IMR-90 (cell line): ENCODE measurements around the gene EXOC4.

Source experiments
- BHLHE40 ChIP-seq: fragments of 150-350 bp; IDR thresholded peaks from 2 replicates; pipeline ENCODE4 v1.6.1; 2016; ENCODE audit warnings: mild to moderate bottlenecking, low read depth, low read length
- CEBPB ChIP-seq: IDR thresholded peaks from 2 replicates; pipeline ENCODE4 v1.6.1; 2012; ENCODE audit warnings: low read depth, low read length, improper control_type of control experiment
- MAFK ChIP-seq: IDR thresholded peaks from 2 replicates; pipeline ENCODE4 v1.6.1; 2012; ENCODE audit warnings: low read depth, low read length, improper control_type of control experiment
- MAZ ChIP-seq: IDR thresholded peaks from 2 replicates; pipeline ENCODE4 v1.6.1; 2012; ENCODE audit warnings: low read depth, mild to moderate bottlenecking, low read length, improper control_type of control experiment, moderate library complexity, borderline replicate concordance
- MXI1 ChIP-seq: IDR thresholded peaks from 2 replicates; pipeline ENCODE4 v1.6.1; 2012; ENCODE audit warnings: low read depth, mild to moderate bottlenecking, low read length, moderate library complexity, borderline replicate concordance
- NFE2L2 ChIP-seq: fragments of 150-350 bp; IDR thresholded peaks from 2 replicates; pipeline ENCODE4 v1.6.1; 2016; ENCODE audit warnings: low read depth, mild to moderate bottlenecking, low read length
- POLR2A ChIP-seq: IDR thresholded peaks from 2 replicates; pipeline ENCODE4 v1.6.1; 2012; ENCODE audit warnings: mild to moderate bottlenecking, low read depth, low read length
- RAD21 ChIP-seq: IDR thresholded peaks from 2 replicates; pipeline ENCODE4 v1.6.1; 2012; ENCODE audit warnings: low read length, improper control_type of control experiment
- RCOR1 ChIP-seq: IDR thresholded peaks from 2 replicates; pipeline ENCODE4 v1.6.1; 2012; ENCODE audit warnings: mild to moderate bottlenecking, low read length, improper control_type of control experiment; ENCODE audit not compliant: insufficient replicate concordance
- SMC3 ChIP-seq: fragments of 150-350 bp; IDR thresholded peaks from 2 replicates; pipeline ENCODE4 v1.6.1; 2016; ENCODE audit warnings: low read depth, mild to moderate bottlenecking, antibody characterized with exemption, low read length, moderate library complexity
- TF ChIP-seq, protein P1 (sequence below): conservative IDR thresholded peaks from 2 replicates; pipeline ENCODE4 v1.5.1; 2012; ENCODE audit warnings: mild to moderate bottlenecking, low read depth, low read length, improper control_type of control experiment
- TF ChIP-seq, protein P2 (sequence below): fragments of 150-350 bp; IDR thresholded peaks from 2 replicates; pipeline ENCODE4 v1.6.1; 2017; ENCODE audit warnings: mild to moderate bottlenecking, antibody characterized with exemption, low read length, low read depth

DNA sequence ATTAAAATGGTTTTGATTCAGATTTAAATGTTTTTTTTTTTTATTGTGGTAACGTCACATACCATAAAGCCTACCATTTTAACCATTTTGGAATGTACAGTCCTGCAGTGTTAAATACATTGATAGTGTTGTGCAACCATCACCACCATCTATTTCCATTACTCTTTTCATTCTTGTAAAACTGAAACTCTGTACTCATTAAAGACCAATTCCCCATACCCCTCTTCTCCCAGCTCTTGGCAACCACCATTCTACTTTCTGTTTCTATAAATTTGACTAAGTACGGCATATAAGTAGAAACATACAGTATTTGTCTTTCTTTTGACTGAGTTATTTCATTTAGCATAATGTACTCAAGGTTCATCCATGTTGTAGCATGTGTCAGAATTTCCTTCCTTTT is 96.2 kb downstream of the EXOC4 start:
- TF ChIP-seq, protein P1, sequence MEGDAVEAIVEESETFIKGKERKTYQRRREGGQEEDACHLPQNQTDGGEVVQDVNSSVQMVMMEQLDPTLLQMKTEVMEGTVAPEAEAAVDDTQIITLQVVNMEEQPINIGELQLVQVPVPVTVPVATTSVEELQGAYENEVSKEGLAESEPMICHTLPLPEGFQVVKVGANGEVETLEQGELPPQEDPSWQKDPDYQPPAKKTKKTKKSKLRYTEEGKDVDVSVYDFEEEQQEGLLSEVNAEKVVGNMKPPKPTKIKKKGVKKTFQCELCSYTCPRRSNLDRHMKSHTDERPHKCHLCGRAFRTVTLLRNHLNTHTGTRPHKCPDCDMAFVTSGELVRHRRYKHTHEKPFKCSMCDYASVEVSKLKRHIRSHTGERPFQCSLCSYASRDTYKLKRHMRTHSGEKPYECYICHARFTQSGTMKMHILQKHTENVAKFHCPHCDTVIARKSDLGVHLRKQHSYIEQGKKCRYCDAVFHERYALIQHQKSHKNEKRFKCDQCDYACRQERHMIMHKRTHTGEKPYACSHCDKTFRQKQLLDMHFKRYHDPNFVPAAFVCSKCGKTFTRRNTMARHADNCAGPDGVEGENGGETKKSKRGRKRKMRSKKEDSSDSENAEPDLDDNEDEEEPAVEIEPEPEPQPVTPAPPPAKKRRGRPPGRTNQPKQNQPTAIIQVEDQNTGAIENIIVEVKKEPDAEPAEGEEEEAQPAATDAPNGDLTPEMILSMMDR, result no peak
- TF ChIP-seq MAZ, result no peak
- TF ChIP-seq, protein P2, sequence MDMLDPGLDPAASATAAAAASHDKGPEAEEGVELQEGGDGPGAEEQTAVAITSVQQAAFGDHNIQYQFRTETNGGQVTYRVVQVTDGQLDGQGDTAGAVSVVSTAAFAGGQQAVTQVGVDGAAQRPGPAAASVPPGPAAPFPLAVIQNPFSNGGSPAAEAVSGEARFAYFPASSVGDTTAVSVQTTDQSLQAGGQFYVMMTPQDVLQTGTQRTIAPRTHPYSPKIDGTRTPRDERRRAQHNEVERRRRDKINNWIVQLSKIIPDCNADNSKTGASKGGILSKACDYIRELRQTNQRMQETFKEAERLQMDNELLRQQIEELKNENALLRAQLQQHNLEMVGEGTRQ, result no peak
- no peak for TF ChIP-seq POLR2A
- TF ChIP-seq CEBPB, result 0 out of 2 replicates have a peak, but pooled peaks have one; percentile 35
- TF ChIP-seq BHLHE40, result no peak
- TF ChIP-seq SMC3, result no peak
- no peak for TF ChIP-seq MAFK
- no peak for TF ChIP-seq MXI1
- no peak for TF ChIP-seq NFE2L2
- no peak for TF ChIP-seq RAD21
- no peak for TF ChIP-seq RCOR1
